Measurements from ENCODE around the gene GLRX3. TPM values are rescaled to one million over a fixed set of nuclear protein-coding genes. Genes with fewer than 3 reads are reported as not detected.
"Not testable (repeated sequence)": the region's sequence is repeated elsewhere in the genome, so short reads cannot be mapped to it uniquely, and the experiment has no call there.

GLRX3 gene
- total and polyA plus RNA-seq, 2 experiments from 2014 or later = 141 to 201 TPM

DNA sequence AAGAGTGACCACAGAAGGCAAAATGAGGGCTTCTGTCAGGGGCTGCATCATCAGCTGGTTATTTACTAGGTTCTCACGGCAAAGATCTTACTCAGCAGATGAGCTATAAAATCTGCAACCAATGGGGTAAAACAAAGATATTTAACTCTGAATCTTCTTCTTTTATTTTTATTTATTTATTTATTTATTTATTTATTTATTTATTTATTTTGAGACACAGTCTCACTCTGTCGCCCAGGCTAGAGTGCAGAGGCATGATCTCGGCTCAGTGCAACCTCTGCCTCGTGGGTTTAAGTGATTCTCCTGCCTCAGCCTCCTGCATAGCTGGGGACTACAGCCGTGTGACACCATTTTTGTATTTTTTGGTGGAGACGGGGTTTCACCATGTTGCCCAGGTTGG lies 36.8 kb upstream of the GLRX3 start:
- H3K4me1 ChIP-seq (ENCODE audit: insufficient read depth) = no peaks in the 10 kb centered on the region
- TF ChIP-seq NANOG (IDR thresholded peaks at IDR 0.05; ENCODE audit: borderline replicate concordance) = no peak
- H4K20me1 ChIP-seq (replicated peaks; ENCODE audit: insufficient read depth) = no peaks in the 10 kb centered on the region
- H3K79me2 ChIP-seq (replicated peaks; ENCODE audit: insufficient read depth) = no peaks in the 10 kb centered on the region
- H3K4me1 Mint-ChIP-seq = no peaks in the 10 kb centered on the region
- no peak overlapping the region for H3K27ac ChIP-seq (ENCODE audit: low read depth)
- peaks cover 26% of the 10 kb centered on the region for H3K9me3 Mint-ChIP-seq
- DNase-seq (ENCODE audit: low spot score) (no peak), ATAC-seq (no peak)
- no peak overlapping the region for H2AFZ ChIP-seq
- H3K27ac Mint-ChIP-seq = no peak overlapping the region
- peaks cover 13% of the 10 kb centered on the region; the same call in 2 of the 3 replicates for H3K36me3 Mint-ChIP-seq (ENCODE audit: low read depth)
- H3K27me3 ChIP-seq (ENCODE audit: insufficient read depth) = no peaks in the 10 kb centered on the region
- no peaks in the 10 kb centered on the region for H3F3A ChIP-seq (replicated peaks; ENCODE audit: low read depth)
- H3K4me2 ChIP-seq = no peak overlapping the region
- H3K4me3 Mint-ChIP-seq = no peak overlapping the region
- no peak overlapping the region for H3K4me3 ChIP-seq
- H3K36me3 ChIP-seq (ENCODE audit: insufficient read depth) = no peaks in the 10 kb centered on the region
- no peaks in the 10 kb centered on the region for H3K9me2 ChIP-seq (ENCODE audit: insufficient read depth)
- H3K27me3 Mint-ChIP-seq (ENCODE audit: insufficient read depth, low read depth, poor library complexity) = peaks cover 2% of the 10 kb centered on the region

GRCh38 chr10:130105724-130106123 lies 30.5 kb upstream of the GLRX3 start:
- ATAC-seq (peak; percentile 64), DNase-seq (ENCODE audit: low spot score) (peak; percentile 91)
- H3K27ac Mint-ChIP-seq = no peak overlapping the region; the same call in none of the 2 replicates
- TF ChIP-seq STAT1 (IDR thresholded peaks at IDR 0.05; ENCODE audit: unreplicated experiment) = no peak
- TF ChIP-seq, protein P1, sequence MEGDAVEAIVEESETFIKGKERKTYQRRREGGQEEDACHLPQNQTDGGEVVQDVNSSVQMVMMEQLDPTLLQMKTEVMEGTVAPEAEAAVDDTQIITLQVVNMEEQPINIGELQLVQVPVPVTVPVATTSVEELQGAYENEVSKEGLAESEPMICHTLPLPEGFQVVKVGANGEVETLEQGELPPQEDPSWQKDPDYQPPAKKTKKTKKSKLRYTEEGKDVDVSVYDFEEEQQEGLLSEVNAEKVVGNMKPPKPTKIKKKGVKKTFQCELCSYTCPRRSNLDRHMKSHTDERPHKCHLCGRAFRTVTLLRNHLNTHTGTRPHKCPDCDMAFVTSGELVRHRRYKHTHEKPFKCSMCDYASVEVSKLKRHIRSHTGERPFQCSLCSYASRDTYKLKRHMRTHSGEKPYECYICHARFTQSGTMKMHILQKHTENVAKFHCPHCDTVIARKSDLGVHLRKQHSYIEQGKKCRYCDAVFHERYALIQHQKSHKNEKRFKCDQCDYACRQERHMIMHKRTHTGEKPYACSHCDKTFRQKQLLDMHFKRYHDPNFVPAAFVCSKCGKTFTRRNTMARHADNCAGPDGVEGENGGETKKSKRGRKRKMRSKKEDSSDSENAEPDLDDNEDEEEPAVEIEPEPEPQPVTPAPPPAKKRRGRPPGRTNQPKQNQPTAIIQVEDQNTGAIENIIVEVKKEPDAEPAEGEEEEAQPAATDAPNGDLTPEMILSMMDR (conservative IDR thresholded peaks at IDR 0.05; ENCODE audit: low read depth in 2 of 2) = 0 out of 4 replicates have a peak, but pooled peaks of 1 of the 2 experiments have one; percentile 13
- no peak for TF ChIP-seq EZH2 (IDR thresholded peaks at IDR 0.05; ENCODE audit: low read depth, unreplicated experiment)
- TF ChIP-seq ZNF114 (CRISPR knock-in tag; IDR thresholded peaks at IDR 0.05) = no peak
- peak; percentile 36; the same call in 1 of the 2 replicates for TF ChIP-seq POLR2AphosphoS5 (IDR thresholded peaks at IDR 0.05; ENCODE audit: low read depth)
- TF ChIP-seq JUNB (IDR thresholded peaks at IDR 0.05; ENCODE audit: unreplicated experiment) = no peak
- no peak for TF ChIP-seq CREB1 (CRISPR knock-in tag; IDR thresholded peaks at IDR 0.05; ENCODE audit: low read depth)
- Histone ChIP-seq H3K4me3 (peak overlapping the region; percentile 57), H3K4me1 (ENCODE audit: insufficient read depth) (peaks cover 18% of the 10 kb centered on the region), H2AFZ (peak overlapping the region; percentile 69; the same call in 1 of the 2 replicates), H3F3A (replicated peaks; ENCODE audit: low read depth) (peaks cover 8% of the 10 kb centered on the region), H3K27ac (ENCODE audit: low read depth) (no peak overlapping the region), H3K9me2 (ENCODE audit: insufficient read depth) (no peaks in the 10 kb centered on the region), H3K36me3 (ENCODE audit: insufficient read depth) (no peaks in the 10 kb centered on the region), H3K4me2 (peak overlapping the region; percentile 91), H4K20me1 (replicated peaks; ENCODE audit: insufficient read depth) (no peaks in the 10 kb centered on the region), H3K27me3 (ENCODE audit: insufficient read depth) (no peaks in the 10 kb centered on the region), H3K79me2 (replicated peaks; ENCODE audit: insufficient read depth) (peaks cover 10% of the 10 kb centered on the region)
- H3K36me3 Mint-ChIP-seq (ENCODE audit: low read depth) = peaks cover 9% of the 10 kb centered on the region; the same call in 2 of the 3 replicates
- no peaks in the 10 kb centered on the region for H3K9me3 Mint-ChIP-seq
- peak overlapping the region; percentile 71 for H3K4me3 Mint-ChIP-seq
- H3K27me3 Mint-ChIP-seq (ENCODE audit: insufficient read depth, low read depth, poor library complexity) = peaks cover 11% of the 10 kb centered on the region
- peaks cover 31% of the 10 kb centered on the region for H3K4me1 Mint-ChIP-seq

GRCh38 chr10:130108146-130108545 lies 28.0 kb upstream of the GLRX3 start:
- Histone ChIP-seq H3K79me2 (replicated peaks; ENCODE audit: insufficient read depth) (peaks cover 10% of the 10 kb centered on the region), H3K4me1 (ENCODE audit: insufficient read depth) (peaks cover 18% of the 10 kb centered on the region)
- not testable (repeated sequence) for H2AFZ ChIP-seq; H3K4me3 Mint-ChIP-seq; H3K27ac Mint-ChIP-seq; H3K4me2 ChIP-seq; DNase-seq (ENCODE audit: low spot score); H3K9me2 ChIP-seq (ENCODE audit: insufficient read depth); H3K27ac ChIP-seq (ENCODE audit: low read depth); H3K36me3 ChIP-seq (ENCODE audit: insufficient read depth); ATAC-seq; H3K27me3 ChIP-seq (ENCODE audit: insufficient read depth); H4K20me1 ChIP-seq (replicated peaks; ENCODE audit: insufficient read depth); H3F3A ChIP-seq (replicated peaks; ENCODE audit: low read depth); H3K4me3 ChIP-seq; H3K9me3 Mint-ChIP-seq
- peaks cover 36% of the 10 kb centered on the region for H3K4me1 Mint-ChIP-seq
- peaks cover 18% of the 10 kb centered on the region; the same call in 2 of the 3 replicates for H3K36me3 Mint-ChIP-seq (ENCODE audit: low read depth)
- H3K27me3 Mint-ChIP-seq (ENCODE audit: insufficient read depth, low read depth, poor library complexity) = peaks cover 16% of the 10 kb centered on the region
